Temporal lobe (tissue), 1 donor: Measurements from ENCODE around the gene CFAP74. TPM values are rescaled to one million over a fixed set of nuclear protein-coding genes. Genes with fewer than 3 reads are reported as not detected.

Experiments used
- total RNA-seq: library from RNA; depleted of rRNA; stranded (reverse); fragments of >200 nt; gene quantifications from one replicate; pipeline ENCODE4 v1.2.3, GENCODE V29; 2014

CFAP74 gene
- total RNA-seq, 1 donor from 2014 or later: 0.25 TPM

Other genes starting within 250 kb of the CFAP74 start
- 25.1 TPM for gene NADK, start 225.3 kb downstream of the CFAP74 start, total RNA-seq
- 236 TPM for gene GNB1, start 112.7 kb downstream of the CFAP74 start, total RNA-seq
- gene CALML6, start 88.5 kb downstream of the CFAP74 start, total RNA-seq: under 0.01 TPM
- gene TMEM52, start 84.5 kb downstream of the CFAP74 start, total RNA-seq: 0.98 TPM
- gene GABRD, start 15.6 kb upstream of the CFAP74 start, total RNA-seq: 3.7 TPM
- gene PRKCZ, start 46.6 kb upstream of the CFAP74 start, total RNA-seq: 53.1 TPM
- 24.6 TPM for gene FAAP20, start 191.0 kb upstream of the CFAP74 start, total RNA-seq
- 26.1 TPM for gene SKI, start 224.5 kb upstream of the CFAP74 start, total RNA-seq